Activated CD8-positive, alpha-beta memory T cell treated with anti-CD3 and anti-CD28 coated beads, Interleukin-2, amount 50 U/mL, for 24 hours (primary cell): ENCODE results near the gene CD14.
"Not testable (repeated sequence)": the region's sequence is repeated elsewhere in the genome, so short reads cannot be mapped to it uniquely, and the experiment has no call there.

Experiments
- DNase-seq: peaks from one replicate; pipeline ENCODE4 v3.0.0-alpha.2; 2020; ENCODE audit errors: extremely low read depth

The CD14 gene

DNA sequence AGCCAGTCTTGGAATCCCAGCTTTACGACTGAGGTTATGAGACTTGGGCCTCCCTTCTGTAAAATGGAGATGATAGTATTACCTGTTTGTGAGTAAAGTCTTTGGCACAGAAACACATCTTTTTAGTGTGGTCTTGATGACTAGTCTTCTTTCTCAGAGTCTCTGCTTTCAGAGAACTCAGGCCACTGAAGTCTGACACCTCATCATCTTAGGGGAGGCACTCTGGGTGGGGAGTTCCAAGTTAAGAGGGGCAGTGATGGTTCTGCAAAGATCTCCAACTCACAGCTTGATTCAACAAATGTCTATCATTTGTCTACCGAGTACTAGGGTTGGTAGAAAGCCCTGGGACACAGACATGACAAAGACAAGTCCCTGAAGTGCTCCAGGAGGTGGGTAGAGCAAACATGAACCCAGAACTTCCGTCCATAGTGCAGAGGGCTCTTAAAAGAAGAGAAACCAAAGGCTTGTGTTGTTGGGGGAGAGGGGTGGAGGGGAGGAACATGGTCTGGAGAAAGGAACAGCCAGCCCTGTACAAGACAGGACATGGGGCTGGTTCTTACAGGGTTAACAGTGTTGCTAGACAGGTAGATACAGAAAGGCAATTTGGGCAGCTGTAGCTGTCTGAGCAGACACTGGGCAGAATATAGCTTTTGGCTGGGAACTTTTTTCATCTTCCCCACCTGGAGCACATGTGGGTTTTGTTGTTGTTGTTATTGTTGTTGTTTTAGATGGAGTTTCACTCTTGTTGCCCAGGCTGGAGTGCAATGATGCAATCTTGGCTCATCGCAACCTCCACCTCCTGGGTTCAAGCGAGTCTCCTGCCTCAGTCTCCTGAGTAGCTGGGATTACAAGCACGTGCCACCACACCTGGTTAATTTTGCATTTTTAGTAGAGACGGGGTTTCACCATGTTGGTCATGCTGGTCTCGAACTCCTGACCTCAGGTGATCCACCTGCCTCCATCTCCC, 2.6 kb upstream of the CD14 start:
- DNase-seq, result no peak

DNA sequence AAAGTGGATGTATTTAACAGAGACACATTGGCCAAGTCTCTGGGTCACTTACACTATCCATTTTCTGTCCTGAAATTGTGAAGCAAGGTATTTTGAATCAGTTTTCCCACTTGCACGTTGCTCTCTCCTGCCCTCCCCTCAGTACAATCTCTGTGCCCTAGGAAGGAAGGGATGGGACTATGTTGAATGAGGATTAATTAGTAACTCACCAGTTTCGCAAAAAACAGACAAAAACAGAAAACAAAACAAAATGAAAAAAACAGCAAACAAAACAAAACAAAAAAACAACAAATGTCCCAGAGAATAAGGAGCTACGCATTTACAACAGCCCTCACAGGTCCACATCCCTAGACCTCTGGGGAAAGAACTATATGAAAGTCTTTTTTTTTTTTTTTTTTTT, 1.1 kb upstream of the CD14 start:
- DNase-seq, result no peak

- DNase-seq, result no peak
Measured at GRCh38 chr5:140633501-140633900, 526 bp upstream of the CD14 start.

GRCh38 chr5:140632366-140633020, 482 bp downstream of the CD14 start:
- DNase-seq, result no peak

- no peak for DNase-seq
Measured at GRCh38 chr5:140631831-140632365, 1.1 kb downstream of the CD14 start.

DNA sequence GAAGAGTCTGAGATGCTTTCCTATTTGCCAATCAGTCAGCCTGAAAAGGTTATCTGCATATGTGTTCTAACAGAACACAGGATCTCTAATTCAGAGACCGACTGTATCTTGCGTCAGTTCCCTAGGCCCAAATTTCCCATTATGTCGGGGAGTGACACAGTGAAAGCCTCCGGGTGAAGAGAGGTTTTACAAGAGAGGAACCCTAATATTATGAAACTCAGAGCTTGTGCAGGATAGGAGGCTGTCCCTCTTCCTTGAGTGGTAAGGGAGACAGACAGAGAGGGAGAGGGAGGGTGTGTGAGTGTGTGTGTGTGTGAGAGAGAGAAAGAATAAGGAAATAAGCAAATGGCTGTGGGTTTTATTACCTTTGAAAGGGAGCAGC, 1.9 kb downstream of the CD14 start:
- no peak for DNase-seq

GRCh38 chr5:140630292-140631035, 2.5 kb downstream of the CD14 start:
- no peak for DNase-seq

- DNase-seq, result no peak
Measured at GRCh38 chr5:140628711-140629110, 4.3 kb downstream of the CD14 start.

DNA sequence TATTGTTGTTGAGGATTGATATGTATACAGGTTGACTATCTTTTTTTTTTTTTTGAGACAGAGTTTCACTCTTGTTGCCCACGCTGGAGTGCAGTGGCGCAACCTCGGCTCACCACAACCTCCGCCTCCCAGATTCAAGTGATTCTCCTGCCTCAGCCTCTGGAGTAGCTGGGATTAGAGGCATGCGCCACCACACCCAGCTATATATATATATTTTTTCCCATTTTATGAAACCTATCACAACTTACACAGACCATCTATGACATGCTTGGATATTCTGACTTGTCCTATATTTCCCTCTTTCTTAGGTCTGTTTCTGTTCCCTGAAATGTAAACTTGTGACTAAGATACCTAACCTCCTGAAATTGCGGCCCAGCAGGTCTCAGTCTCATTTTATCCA, 5.0 kb downstream of the CD14 start:
- DNase-seq, result no peak

- DNase-seq, result not testable (repeated sequence)
Measured at GRCh38 chr5:140624886-140625285, 8.1 kb downstream of the CD14 start.

GRCh38 chr5:140623061-140623460, 9.9 kb downstream of the CD14 start:
- not testable (repeated sequence) for DNase-seq

GRCh38 chr5:140622301-140622700, 10.7 kb downstream of the CD14 start:
- no peak for DNase-seq

DNA sequence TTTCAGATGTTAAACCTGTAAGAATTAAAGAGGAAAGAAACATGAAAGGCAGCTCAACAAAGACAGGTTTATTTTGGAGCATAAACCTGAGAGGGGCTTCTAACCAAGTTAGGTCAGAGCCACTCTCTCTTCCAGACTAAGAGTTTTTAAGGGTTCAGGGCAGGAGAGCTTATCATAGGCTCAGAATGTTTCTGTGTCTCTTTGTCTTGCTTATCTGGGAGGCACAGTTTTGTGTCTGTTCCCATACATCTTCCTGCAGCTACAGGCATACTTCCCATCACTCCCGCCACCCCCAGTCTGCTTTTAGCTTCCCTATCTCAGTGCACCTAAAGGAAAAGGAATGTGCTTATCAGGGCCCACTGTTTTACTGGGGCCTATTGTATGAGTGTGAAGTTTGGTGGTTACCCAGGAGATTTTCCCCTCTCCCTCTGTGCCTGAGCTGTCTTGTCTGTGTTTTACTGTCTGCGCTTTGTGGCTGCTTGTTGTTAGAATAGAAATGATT, 21.9 kb downstream of the CD14 start:
- no peak for DNase-seq

GRCh38 chr5:140609126-140609525, 23.8 kb downstream of the CD14 start:
- DNase-seq, result no peak

- no peak for DNase-seq
Measured at GRCh38 chr5:140608722-140609121, 24.3 kb downstream of the CD14 start.

DNA sequence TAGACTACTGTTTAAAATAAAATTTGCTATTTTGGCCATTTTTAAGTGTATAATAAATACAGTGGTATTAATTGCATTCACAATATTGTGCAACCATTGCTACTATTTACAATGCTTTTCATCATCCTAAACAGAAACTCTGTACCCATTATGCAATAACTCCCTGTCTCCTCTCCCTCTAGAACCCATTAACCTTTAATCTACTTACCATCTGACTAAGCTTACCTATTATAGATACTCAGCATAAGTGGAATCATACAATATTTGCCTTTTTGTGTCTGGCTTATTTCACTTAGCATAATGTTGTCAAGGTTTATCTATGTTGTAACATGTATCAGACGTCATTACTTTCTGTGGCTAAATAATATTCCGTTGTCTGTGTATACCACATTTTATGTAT, 25.9 kb downstream of the CD14 start:
- no peak for DNase-seq

DNA sequence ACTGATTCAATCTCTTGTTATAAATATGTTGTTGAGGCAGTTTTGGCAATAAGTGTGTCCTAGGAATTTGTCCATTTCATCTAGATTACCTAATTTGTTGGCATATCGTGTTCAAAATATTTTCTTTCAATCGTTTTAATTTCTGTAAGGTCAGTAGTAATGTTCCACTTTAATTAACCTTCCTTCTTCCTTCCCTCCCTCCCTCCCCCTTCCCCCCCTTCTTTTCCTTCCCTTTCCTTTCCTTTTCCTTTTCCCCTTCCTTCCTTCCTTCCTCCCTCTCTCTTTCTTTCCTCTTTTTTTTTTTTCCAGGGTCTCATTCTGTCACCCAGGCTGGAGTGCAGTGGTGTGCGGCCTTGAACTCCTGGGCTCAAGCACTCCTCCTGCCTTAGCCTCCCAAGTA, 27.1 kb downstream of the CD14 start:
- no peak for DNase-seq

DNA sequence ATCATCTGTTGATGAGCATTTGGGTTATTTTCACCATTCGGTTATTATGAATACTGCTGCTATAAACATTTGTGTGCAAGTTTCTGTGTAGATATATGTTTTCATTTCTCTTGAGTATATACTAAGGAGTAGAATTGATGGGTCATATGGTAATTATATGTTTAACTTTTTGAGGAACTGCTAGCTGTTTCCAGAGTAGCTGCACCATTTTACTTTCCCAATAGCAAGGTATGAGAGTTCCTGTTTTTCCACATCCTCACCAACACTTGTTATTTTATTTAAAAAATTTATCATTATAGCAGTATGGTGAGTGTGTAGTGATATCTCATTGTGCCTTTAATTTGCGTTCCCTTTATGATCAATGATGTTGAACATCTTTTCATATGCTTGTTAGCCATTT, 29.2 kb downstream of the CD14 start:
- DNase-seq, result no peak

DNA sequence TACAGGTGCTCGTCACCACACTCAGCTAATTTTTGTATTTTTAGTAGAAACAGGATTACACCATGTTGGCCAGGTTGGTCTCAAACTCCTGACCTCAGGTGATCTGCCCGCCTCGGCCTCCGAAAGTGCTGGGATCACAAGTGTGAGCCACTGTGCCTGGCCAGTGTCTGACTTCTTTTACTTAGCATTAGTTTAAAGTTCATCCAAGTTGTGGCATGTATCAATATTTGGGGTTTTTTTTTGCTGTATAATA, 29.6 kb downstream of the CD14 start:
- not testable (repeated sequence) for DNase-seq

- no peak for DNase-seq
Measured at GRCh38 chr5:140602147-140602546, 30.8 kb downstream of the CD14 start.

GRCh38 chr5:140600096-140600495, 32.9 kb downstream of the CD14 start:
- no peak for DNase-seq

DNA sequence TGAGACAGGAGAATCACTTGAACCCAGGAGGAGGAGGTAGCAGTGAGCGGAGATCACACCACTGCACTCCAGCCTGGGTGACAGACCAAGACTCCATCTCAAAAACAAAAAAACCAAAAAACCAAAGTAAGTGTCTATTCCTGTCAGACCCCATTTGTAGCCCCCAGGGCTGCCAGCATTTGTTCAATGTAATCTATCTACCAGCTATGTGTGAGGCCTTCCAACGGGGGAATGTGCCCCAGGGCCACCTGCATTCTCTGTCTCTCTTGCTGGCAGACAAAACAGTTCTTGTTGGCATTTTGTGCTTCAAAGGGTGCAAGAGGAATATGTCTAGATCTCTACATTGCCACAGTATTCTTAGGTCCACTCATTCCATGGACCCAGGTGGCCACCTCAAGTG, 34.1 kb downstream of the CD14 start:
- DNase-seq, result no peak
